ENCODE results near the gene GSTT2B.

GRCh38 chr22:24001314-24001713 lies 40.3 kb upstream of the GSTT2B start:
- TF ChIP-seq CTCF (IDR thresholded peaks at IDR 0.05), result no peak
- no peak for TF ChIP-seq TCF12 (IDR thresholded peaks at IDR 0.05)
- TF ChIP-seq YY1 (IDR thresholded peaks at IDR 0.05; ENCODE audit: low read depth), result no peak
- no peak for TF ChIP-seq REST (IDR thresholded peaks at IDR 0.05; ENCODE audit: low read depth, low read length)
- TF ChIP-seq TEAD4 (IDR thresholded peaks at IDR 0.05; ENCODE audit: borderline replicate concordance, insufficient read depth), result no peak
- TF ChIP-seq, protein P1, sequence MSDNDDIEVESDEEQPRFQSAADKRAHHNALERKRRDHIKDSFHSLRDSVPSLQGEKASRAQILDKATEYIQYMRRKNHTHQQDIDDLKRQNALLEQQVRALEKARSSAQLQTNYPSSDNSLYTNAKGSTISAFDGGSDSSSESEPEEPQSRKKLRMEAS (IDR thresholded peaks at IDR 0.05; ENCODE audit: low read depth), result no peak
- TF ChIP-seq FOSL2 (IDR thresholded peaks at IDR 0.05; ENCODE audit: borderline replicate concordance, low read depth), result no peak
- TF ChIP-seq TAF1 (IDR thresholded peaks at IDR 0.05; ENCODE audit: borderline replicate concordance, low read depth, low read length), result no peak
- no peak for TF ChIP-seq FOXJ3 (CRISPR knock-in tag; IDR thresholded peaks at IDR 0.05)
- TF ChIP-seq, protein P2, sequence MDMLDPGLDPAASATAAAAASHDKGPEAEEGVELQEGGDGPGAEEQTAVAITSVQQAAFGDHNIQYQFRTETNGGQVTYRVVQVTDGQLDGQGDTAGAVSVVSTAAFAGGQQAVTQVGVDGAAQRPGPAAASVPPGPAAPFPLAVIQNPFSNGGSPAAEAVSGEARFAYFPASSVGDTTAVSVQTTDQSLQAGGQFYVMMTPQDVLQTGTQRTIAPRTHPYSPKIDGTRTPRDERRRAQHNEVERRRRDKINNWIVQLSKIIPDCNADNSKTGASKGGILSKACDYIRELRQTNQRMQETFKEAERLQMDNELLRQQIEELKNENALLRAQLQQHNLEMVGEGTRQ (IDR thresholded peaks at IDR 0.05; ENCODE audit: borderline replicate concordance, low read depth, low read length), result no peak
